SK-N-SH (cell line): ENCODE data around the gene CRYZL1.

Experiments used
- EP300 ChIP-seq, 2 experiments: IDR thresholded peaks; 2 replicates each; pipeline versions ENCODE4 v1.4.0 to v1.6.1; 2012; ENCODE audit warnings: borderline replicate concordance in 1 of 2, low read depth in 1 of 2, low read length in 1 of 2
- FOXM1 ChIP-seq: IDR thresholded peaks from 2 replicates; pipeline ENCODE4 v1.4.0; 2012; ENCODE audit warnings: low read depth, mild to moderate bottlenecking
- GABPA ChIP-seq: IDR thresholded peaks from 2 replicates; pipeline ENCODE4 v1.4.0; 2012; ENCODE audit warnings: low read depth, mild to moderate bottlenecking
- JUND ChIP-seq: IDR thresholded peaks from 2 replicates; pipeline ENCODE4 v1.4.0; 2012
- RCOR1 ChIP-seq: fragments of 150-350 bp; IDR thresholded peaks from 2 replicates; pipeline ENCODE4 v1.6.1; 2017; ENCODE audit warnings: antibody characterized with exemption, low read length
- YY1 ChIP-seq: IDR thresholded peaks from 2 replicates; pipeline ENCODE4 v1.4.0; 2012; ENCODE audit warnings: low read depth, mild to moderate bottlenecking
- TF ChIP-seq, protein P1 (sequence below): fragments of 200-600 bp; sonication (generic); IDR thresholded peaks from 2 replicates; pipeline ENCODE4 v1.6.1; 2017; ENCODE audit warnings: antibody characterized with exemption, mild to moderate bottlenecking, moderate library complexity
- TF ChIP-seq, protein P2 (sequence below): IDR thresholded peaks from 2 replicates; pipeline ENCODE4 v1.4.0; 2012; ENCODE audit warnings: low read depth
- TF ChIP-seq, protein P3 (sequence below): IDR thresholded peaks from 2 replicates; pipeline ENCODE4 v1.4.0; 2012; ENCODE audit warnings: low read depth, borderline replicate concordance
- TF ChIP-seq, protein P4 (sequence below): fragments of 150-350 bp; IDR thresholded peaks from 2 replicates; pipeline ENCODE4 v1.6.1; 2017; ENCODE audit warnings: antibody characterized with exemption, low read length, low read depth, borderline replicate concordance

DNA sequence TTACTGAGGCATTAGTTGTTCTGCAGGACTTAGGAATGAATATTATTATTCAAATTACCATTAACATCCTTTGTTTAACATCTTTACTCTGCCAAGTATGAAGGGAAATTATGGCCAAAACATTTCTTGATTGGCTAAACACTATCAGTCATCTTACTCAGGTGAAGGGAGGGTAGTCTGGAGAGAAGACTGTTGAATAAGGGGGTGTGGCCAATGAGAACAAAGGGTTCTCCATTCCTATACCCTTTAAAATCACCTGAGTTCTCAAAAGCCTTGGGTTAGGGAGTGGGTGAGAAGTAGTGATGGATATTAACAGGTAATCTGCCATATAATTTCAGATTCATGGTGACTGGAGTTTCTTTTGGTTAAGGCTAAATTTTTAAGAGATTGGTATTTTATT, 19.3 kb downstream of the CRYZL1 start:
- TF ChIP-seq, protein P1, sequence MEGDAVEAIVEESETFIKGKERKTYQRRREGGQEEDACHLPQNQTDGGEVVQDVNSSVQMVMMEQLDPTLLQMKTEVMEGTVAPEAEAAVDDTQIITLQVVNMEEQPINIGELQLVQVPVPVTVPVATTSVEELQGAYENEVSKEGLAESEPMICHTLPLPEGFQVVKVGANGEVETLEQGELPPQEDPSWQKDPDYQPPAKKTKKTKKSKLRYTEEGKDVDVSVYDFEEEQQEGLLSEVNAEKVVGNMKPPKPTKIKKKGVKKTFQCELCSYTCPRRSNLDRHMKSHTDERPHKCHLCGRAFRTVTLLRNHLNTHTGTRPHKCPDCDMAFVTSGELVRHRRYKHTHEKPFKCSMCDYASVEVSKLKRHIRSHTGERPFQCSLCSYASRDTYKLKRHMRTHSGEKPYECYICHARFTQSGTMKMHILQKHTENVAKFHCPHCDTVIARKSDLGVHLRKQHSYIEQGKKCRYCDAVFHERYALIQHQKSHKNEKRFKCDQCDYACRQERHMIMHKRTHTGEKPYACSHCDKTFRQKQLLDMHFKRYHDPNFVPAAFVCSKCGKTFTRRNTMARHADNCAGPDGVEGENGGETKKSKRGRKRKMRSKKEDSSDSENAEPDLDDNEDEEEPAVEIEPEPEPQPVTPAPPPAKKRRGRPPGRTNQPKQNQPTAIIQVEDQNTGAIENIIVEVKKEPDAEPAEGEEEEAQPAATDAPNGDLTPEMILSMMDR, result no peak
- TF ChIP-seq, protein P2, sequence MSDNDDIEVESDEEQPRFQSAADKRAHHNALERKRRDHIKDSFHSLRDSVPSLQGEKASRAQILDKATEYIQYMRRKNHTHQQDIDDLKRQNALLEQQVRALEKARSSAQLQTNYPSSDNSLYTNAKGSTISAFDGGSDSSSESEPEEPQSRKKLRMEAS, result no peak
- TF ChIP-seq GABPA (no peak), YY1 (no peak), JUND (no peak), RCOR1 (no peak), EP300 (IDR thresholded peaks at IDR 0.05; ENCODE audit: borderline replicate concordance in 1 of 2, low read depth in 1 of 2, low read length in 1 of 2) (no peak), FOXM1 (no peak)
- TF ChIP-seq, protein P3, sequence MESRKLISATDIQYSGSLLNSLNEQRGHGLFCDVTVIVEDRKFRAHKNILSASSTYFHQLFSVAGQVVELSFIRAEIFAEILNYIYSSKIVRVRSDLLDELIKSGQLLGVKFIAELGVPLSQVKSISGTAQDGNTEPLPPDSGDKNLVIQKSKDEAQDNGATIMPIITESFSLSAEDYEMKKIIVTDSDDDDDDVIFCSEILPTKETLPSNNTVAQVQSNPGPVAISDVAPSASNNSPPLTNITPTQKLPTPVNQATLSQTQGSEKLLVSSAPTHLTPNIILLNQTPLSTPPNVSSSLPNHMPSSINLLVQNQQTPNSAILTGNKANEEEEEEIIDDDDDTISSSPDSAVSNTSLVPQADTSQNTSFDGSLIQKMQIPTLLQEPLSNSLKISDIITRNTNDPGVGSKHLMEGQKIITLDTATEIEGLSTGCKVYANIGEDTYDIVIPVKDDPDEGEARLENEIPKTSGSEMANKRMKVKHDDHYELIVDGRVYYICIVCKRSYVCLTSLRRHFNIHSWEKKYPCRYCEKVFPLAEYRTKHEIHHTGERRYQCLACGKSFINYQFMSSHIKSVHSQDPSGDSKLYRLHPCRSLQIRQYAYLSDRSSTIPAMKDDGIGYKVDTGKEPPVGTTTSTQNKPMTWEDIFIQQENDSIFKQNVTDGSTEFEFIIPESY, result no peak
- TF ChIP-seq, protein P4, sequence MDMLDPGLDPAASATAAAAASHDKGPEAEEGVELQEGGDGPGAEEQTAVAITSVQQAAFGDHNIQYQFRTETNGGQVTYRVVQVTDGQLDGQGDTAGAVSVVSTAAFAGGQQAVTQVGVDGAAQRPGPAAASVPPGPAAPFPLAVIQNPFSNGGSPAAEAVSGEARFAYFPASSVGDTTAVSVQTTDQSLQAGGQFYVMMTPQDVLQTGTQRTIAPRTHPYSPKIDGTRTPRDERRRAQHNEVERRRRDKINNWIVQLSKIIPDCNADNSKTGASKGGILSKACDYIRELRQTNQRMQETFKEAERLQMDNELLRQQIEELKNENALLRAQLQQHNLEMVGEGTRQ, result no peak
